Measurements from ENCODE around the gene WDR74.

Gene WDR74

DNA sequence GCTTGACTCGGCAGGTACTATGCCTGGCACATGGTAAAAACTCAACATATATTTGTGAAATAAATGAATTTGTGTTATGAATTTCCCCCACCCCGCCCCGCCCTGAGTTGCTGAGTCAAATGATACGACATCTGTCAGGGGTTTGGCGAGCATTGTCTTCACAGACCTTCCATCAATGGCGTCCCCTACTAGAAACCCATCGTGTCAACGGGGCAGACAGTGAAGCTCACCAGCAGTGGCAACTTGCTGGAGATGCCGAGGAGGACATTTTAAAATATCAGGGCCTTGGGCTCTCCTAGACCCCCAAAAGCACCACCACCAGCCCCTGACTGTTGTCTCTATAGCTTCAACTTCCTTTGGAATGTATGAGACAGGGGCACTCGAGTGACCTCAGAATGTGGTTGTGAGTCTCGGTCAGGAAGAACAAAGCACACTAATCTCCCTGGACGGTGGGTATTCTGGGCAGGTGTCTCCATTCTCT lies 33.4 kb downstream of the WDR74 start:
- H3K4me3 ChIP-seq (replicated peaks; ENCODE audit: low read depth, low read length), result peak overlapping the region; percentile 78
- H3K36me3 ChIP-seq (ENCODE audit: control insufficient read depth, insufficient read depth, low read length), result peaks cover 13% of the 10 kb centered on the region
- no peaks in the 10 kb centered on the region for H3K27me3 ChIP-seq (replicated peaks; ENCODE audit: control insufficient read depth, insufficient read depth, low read length)
- no peak for DNase-seq (ENCODE audit: extremely low read depth, insufficient read length)
- TF ChIP-seq, protein P1, sequence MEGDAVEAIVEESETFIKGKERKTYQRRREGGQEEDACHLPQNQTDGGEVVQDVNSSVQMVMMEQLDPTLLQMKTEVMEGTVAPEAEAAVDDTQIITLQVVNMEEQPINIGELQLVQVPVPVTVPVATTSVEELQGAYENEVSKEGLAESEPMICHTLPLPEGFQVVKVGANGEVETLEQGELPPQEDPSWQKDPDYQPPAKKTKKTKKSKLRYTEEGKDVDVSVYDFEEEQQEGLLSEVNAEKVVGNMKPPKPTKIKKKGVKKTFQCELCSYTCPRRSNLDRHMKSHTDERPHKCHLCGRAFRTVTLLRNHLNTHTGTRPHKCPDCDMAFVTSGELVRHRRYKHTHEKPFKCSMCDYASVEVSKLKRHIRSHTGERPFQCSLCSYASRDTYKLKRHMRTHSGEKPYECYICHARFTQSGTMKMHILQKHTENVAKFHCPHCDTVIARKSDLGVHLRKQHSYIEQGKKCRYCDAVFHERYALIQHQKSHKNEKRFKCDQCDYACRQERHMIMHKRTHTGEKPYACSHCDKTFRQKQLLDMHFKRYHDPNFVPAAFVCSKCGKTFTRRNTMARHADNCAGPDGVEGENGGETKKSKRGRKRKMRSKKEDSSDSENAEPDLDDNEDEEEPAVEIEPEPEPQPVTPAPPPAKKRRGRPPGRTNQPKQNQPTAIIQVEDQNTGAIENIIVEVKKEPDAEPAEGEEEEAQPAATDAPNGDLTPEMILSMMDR (IDR thresholded peaks at IDR 0.05; ENCODE audit: insufficient read depth, low read length, poor library complexity, severe bottlenecking), result no peak

DNA sequence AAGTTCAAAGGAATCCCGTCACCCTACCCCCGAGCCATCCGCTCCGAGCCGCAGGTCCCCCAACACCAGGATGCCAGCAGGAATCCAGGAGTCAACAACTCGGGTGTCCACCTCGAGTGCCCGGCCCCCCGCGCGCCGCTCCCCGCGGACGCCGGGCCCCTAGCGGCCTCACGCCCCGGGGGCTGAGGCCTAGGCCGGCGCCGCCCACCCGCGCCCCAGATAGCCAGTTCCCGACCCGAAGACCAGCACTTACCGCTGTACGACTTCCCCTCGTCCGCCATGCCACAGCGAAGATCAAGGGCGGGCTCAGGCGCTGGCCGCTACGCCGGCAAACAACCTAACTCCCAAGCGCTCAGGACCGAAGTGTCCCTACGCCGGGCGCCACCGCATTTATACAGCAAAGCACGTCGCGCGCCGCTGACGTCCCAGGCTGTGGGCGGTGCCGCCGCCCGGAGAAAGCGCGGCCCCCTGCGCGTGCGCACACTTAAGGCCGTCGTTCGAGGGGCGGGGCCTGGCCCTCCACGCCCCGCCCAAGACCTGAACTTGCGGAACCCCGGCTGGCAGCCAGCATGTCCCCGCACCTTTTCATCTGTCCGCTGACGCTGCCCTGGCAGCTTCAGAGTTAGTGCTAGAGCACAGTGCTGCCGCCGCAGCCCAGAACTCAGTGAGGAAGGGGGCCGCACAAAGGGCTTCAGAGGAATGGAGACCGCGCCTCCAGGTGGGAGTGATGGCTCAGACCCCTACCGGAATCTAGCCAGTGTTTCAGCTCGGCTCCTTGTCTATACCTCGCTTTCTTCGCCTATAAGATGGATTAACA lies 34.1 kb downstream of the WDR74 start, which contains the start of gene NXF1:
Gene NXF1 (minus strand): TSS at position 365 of the 817 bp plus-strand sequence. CDS start 84 bp downstream, at position 281.
- DNase-seq (ENCODE audit: extremely low read depth, insufficient read length), result peak; percentile 98
- Histone ChIP-seq H3K27me3 (replicated peaks; ENCODE audit: control insufficient read depth, insufficient read depth, low read length) (no peaks in the 10 kb centered on the region), H3K4me3 (replicated peaks; ENCODE audit: low read depth, low read length) (peak within 1 kb of the TSS; percentile 78), H3K36me3 (ENCODE audit: control insufficient read depth, insufficient read depth, low read length) (peaks cover 15% of the 10 kb centered on the region)
- TF ChIP-seq, protein P1 (IDR thresholded peaks at IDR 0.05; ENCODE audit: insufficient read depth, low read length, poor library complexity, severe bottlenecking), result no peak

GRCh38 chr11:62804310-62805075 lies 34.9 kb downstream of the WDR74 start:
- DNase-seq (ENCODE audit: extremely low read depth, insufficient read length), result no peak

DNA sequence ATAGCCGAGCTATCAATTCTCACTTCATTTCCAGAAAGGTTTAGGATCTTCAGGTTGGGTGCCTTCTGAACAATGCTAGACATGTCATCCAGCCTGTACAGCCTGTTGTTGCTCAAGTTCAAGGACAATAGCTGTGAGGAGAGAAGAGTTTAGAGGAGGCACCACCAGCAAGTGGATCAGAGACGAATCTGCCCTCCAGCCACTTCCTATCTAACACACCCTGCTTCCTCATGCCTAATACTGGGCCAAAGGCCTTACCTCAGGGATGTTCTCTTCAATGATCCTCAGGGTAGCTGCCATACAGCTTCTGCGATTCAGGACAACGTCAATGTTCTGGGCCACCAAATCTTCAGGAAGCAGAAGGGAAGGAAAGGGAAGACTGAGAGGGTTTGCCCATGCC lies 38.3 kb downstream of the WDR74 start:
- Histone ChIP-seq H3K4me3 (replicated peaks; ENCODE audit: low read depth, low read length) (no peak overlapping the region), H3K27me3 (replicated peaks; ENCODE audit: control insufficient read depth, insufficient read depth, low read length) (no peaks in the 10 kb centered on the region), H3K36me3 (ENCODE audit: control insufficient read depth, insufficient read depth, low read length) (peaks cover 32% of the 10 kb centered on the region)
- TF ChIP-seq, protein P1 (IDR thresholded peaks at IDR 0.05; ENCODE audit: insufficient read depth, low read length, poor library complexity, severe bottlenecking), result no peak
- no peak for DNase-seq (ENCODE audit: extremely low read depth, insufficient read length)

More at GRCh38 chr11:62804310-62805075, 34.9 kb downstream of the WDR74 start:
- H3K36me3 ChIP-seq (ENCODE audit: control insufficient read depth, insufficient read depth, low read length), result peaks cover 21% of the 10 kb centered on the region
- H3K4me3 ChIP-seq (replicated peaks; ENCODE audit: low read depth, low read length), result peak overlapping the region; percentile 78
- H3K27me3 ChIP-seq (replicated peaks; ENCODE audit: control insufficient read depth, insufficient read depth, low read length), result no peaks in the 10 kb centered on the region
- TF ChIP-seq, protein P1 (IDR thresholded peaks at IDR 0.05; ENCODE audit: insufficient read depth, low read length, poor library complexity, severe bottlenecking), result no peak

GRCh38 chr11:62799486-62799885 lies 39.9 kb downstream of the WDR74 start:
- Histone ChIP-seq H3K27me3 (replicated peaks; ENCODE audit: control insufficient read depth, insufficient read depth, low read length) (no peaks in the 10 kb centered on the region), H3K4me3 (replicated peaks; ENCODE audit: low read depth, low read length) (no peak overlapping the region), H3K36me3 (ENCODE audit: control insufficient read depth, insufficient read depth, low read length) (peaks cover 36% of the 10 kb centered on the region)
- DNase-seq (ENCODE audit: extremely low read depth, insufficient read length), result no peak
- TF ChIP-seq, protein P1 (IDR thresholded peaks at IDR 0.05; ENCODE audit: insufficient read depth, low read length, poor library complexity, severe bottlenecking), result no peak
